Heart right ventricle (tissue), 16 donors: ENCODE measurements around the gene CCDC51. TPM values are rescaled to one million over a fixed set of nuclear protein-coding genes. Genes with fewer than 3 reads are reported as not detected.
A peak's percentile ranks its signal among the peaks of the same experiment; 100 is the strongest.

Experiments
- ATAC-seq, 8 donors: fragments of 200-7000 bp; cut with Tn5 transposase; one replicate each; pipeline ENCODE4 v1.9.1; 2020; ENCODE audit warnings: mild to moderate bottlenecking in 8 of 8, moderate library complexity in 8 of 8, moderate number of reproducible peaks in 1 of 8
- DNase-seq, 2 donors: peaks; one replicate each; pipeline ENCODE4 v3.0.0-alpha.2; 2020
- H3K27ac ChIP-seq, 10 donors: fragments of 200-600 bp; sonication (generic) in 2 of 10; one replicate each; pipeline versions ENCODE4 v1.5.0 to v1.8.0; 2020 to 2022; ENCODE audit warnings: mild to moderate bottlenecking in 3 of 10
- H3K27me3 ChIP-seq, 7 donors: fragments of 200-600 bp; one replicate each; pipeline ENCODE4 v1.8.0; 2021 to 2022; ENCODE audit warnings: mild to moderate bottlenecking in 2 of 7
- H3K36me3 ChIP-seq, 9 donors: fragments of 200-600 bp; sonication (generic) in 1 of 9; one replicate each; pipeline versions ENCODE4 v1.5.0 to v1.8.0; 2020 to 2022; ENCODE audit warnings: mild to moderate bottlenecking in 2 of 9
- H3K4me1 ChIP-seq, 9 donors: fragments of 200-600 bp; sonication (generic) in 1 of 9; one replicate each; pipeline versions ENCODE4 v1.5.0 to v1.8.0; 2020 to 2022; ENCODE audit warnings: mild to moderate bottlenecking in 4 of 9
- H3K4me3 ChIP-seq, 10 donors: fragments of 200-600 bp; sonication (generic) in 2 of 10; one replicate each; pipeline versions ENCODE4 v1.5.0 to v1.8.0; 2020 to 2022; ENCODE audit warnings: mild to moderate bottlenecking in 7 of 10, moderate library complexity in 2 of 10
- H3K9me3 ChIP-seq, 11 donors: fragments of 200-600 bp in 10 of 11; sonication (generic) in 2 of 11; one replicate each; pipeline versions ENCODE4 v1.5.0 to v1.8.0; 2013 to 2022; ENCODE audit warnings: mild to moderate bottlenecking in 2 of 11, control low read depth in 1 of 11, moderate library complexity in 1 of 11
- CTCF ChIP-seq, 9 donors: fragments of 200-600 bp; sonication (generic) in 2 of 9; IDR thresholded peaks; one replicate each; pipeline versions ENCODE4 v1.5.0 to v1.8.0; 2021 to 2022; ENCODE audit warnings: antibody characterized with exemption in 9 of 9, mild to moderate bottlenecking in 5 of 9, moderate library complexity in 1 of 9
- WGBS, 2 donors: extraction: QIAGEN DNeasy Blood & Tissue Kit; methylation state at CpG; one replicate each; pipeline ENCODE4 v1.1.7; 2013; ENCODE audit warnings: inconsistent platforms in 1 of 2; 5-methylcytosine and 5-hydroxymethylcytosine counted together
- intact Hi-C, 10 donors: fragments of 100-400 bp; cut with DNase I; formaldehyde crosslinking; loops; one replicate each; pipeline versions ENCODE4 v1.11.1 to v1.14.2; 2022
- polyA plus RNA-seq, 2 donors: library from polyadenylated mRNA; stranded (reverse); fragments of 200-250 nt; gene quantifications; one replicate each; pipeline ENCODE4 v1.2.3, GENCODE V29; 2013
- total RNA-seq, 10 donors: library from RNA; stranded (reverse); fragmentation: NEBNext Ultra II Directional in 3 of 10; extraction: Animal tissue kit (Norgen Biotek cat#: 25700) in 3 of 10; gene quantifications; one replicate each; pipeline versions ENCODE4 v1.2.1 to v1.2.4, GENCODE V29; 2021 to 2023
- donor health status: Arrhythmogenic right ventricular cardiomyopathy.
- donor health status: ischemic (EF 13 %, LVEDD 7.1; RV severe dilation, severe dysfunction).
- donor health status: healthy with polysubstance abuse.
- donor health status: DM: no; HTN: yes; CAD: no.
- donor health status: DM: no; HTN: no; CAD: no.
- donor health status: ischemic (EF 25% LVEDD 6.9; RV normal size, moderate dysfunction).
- donor health status: ischemic (EF 25% LVEDD 5.7; RV mildly dilated, moderate dysfunction).
- donor health status: healthy.
- donor health status: DM: yes; HTN: yes; CAD: no.
- donor health status: Ischemic cardiomyopathy.
- donor health status: ischemic (EF 35%, LVEDD 5.7; RV mildly dilated, moderate dysfunction).
- donor health status: nonischemic (EF 11% LVEDD 7.7; RV severe dilation, severe dysfunction).
- donor health status: DM: yes; HTN: yes; CAD: no.
- donor health status: PGD.
- donor health status: ischemic (EF 29% LVEDD 5.4; RV normal size, mild dysfunction).
- donor health status: nonischemic (EF 23%, LVEDD 6.1; RV moderate dilation, normal function).

Gene CCDC51
- total and polyA plus RNA-seq, 12 donors = 4.7 to 14.3 (median 11.5) TPM

GRCh38 chr3:48416091-48416505, 23.8 kb downstream of the CCDC51 start:
- H3K4me3 ChIP-seq = no peak overlapping the region
- no peak overlapping the region for H3K27ac ChIP-seq
- 95 to 96% methylated on average over 14 of the region's 14 CpGs for WGBS, 2 donors
- DNase-seq (no peak), ATAC-seq (no peak)
- intact Hi-C loops = no loop called here
- no peaks in the 10 kb centered on the region for H3K9me3 ChIP-seq
- no peaks in the 10 kb centered on the region for H3K4me1 ChIP-seq
- no peak for TF ChIP-seq CTCF (IDR thresholded peaks at IDR 0.05)
- no peaks in the 10 kb centered on the region for H3K27me3 ChIP-seq
- H3K36me3 ChIP-seq = peaks cover 0 to 80% (median 33%) of the 10 kb centered on the region in 9 donors

GRCh38 chr3:48415251-48415953, 24.5 kb downstream of the CCDC51 start:
- no peak for DNase-seq
- Histone ChIP-seq H3K27ac (no peak overlapping the region), H3K4me1 (no peaks in the 10 kb centered on the region), H3K4me3 (no peak overlapping the region), H3K36me3 (peaks cover 0 to 87% (median 33%) of the 10 kb centered on the region in 9 donors), H3K27me3 (no peaks in the 10 kb centered on the region), H3K9me3 (no peaks in the 10 kb centered on the region)
- WGBS, 2 donors = 93 to 94% methylated on average over 24 of the region's 24 CpGs
- intact Hi-C loops = no loop called here
- no peak for TF ChIP-seq CTCF (IDR thresholded peaks at IDR 0.05)
- no peak for ATAC-seq

- DNase-seq (no peak), ATAC-seq (peak in 1 of 8 donors; percentile 18)
- 87 to 88% methylated on average over 25 of the region's 25 CpGs for WGBS, 2 donors
- H3K4me3 ChIP-seq = no peak overlapping the region
- peaks cover 0 to 95% (median 37%) of the 10 kb centered on the region in 9 donors for H3K36me3 ChIP-seq
- no peak overlapping the region for H3K27ac ChIP-seq
- H3K9me3 ChIP-seq = no peaks in the 10 kb centered on the region
- TF ChIP-seq CTCF (IDR thresholded peaks at IDR 0.05) = no peak
- no peaks in the 10 kb centered on the region for H3K4me1 ChIP-seq
- intact Hi-C loops = no loop called here
- H3K27me3 ChIP-seq = no peaks in the 10 kb centered on the region
These were observed 25.3 kb downstream of the CCDC51 start for GRCh38 chr3:48414376-48415250.

GRCh38 chr3:48413611-48414010, 26.3 kb downstream of the CCDC51 start:
- Histone ChIP-seq H3K9me3 (no peaks in the 10 kb centered on the region), H3K4me3 (no peak overlapping the region), H3K4me1 (no peaks in the 10 kb centered on the region), H3K27me3 (no peaks in the 10 kb centered on the region), H3K27ac (no peak overlapping the region), H3K36me3 (peaks cover 0 to 100% (median 41%) of the 10 kb centered on the region in 9 donors)
- no peak for DNase-seq
- TF ChIP-seq CTCF (IDR thresholded peaks at IDR 0.05) = no peak
- intact Hi-C loops = no loop called here
- no peak for ATAC-seq
- 91 to 94% methylated on average over 14 of the region's 14 CpGs for WGBS, 2 donors
